Testis (tissue), 3 donors: Measurements from ENCODE around the gene GPD1. TPM values are rescaled to one million over a fixed set of nuclear protein-coding genes. Genes with fewer than 3 reads are reported as not detected.
A peak's percentile ranks its signal among the peaks of the same experiment; 100 is the strongest.

Experiments used
- DNase-seq: peaks from one replicate; pipeline ENCODE4 v3.0.0-alpha.2; 2019
- H3K27ac ChIP-seq, 2 donors: fragments of 200-600 bp; sonication (generic); one replicate each; pipeline ENCODE4 v1.5.1; 2019
- H3K27me3 ChIP-seq: fragments of 200-600 bp; sonication (generic); one replicate; pipeline ENCODE4 v1.5.1; 2019
- H3K36me3 ChIP-seq: fragments of 200-600 bp; sonication (generic); one replicate; pipeline ENCODE4 v1.5.1; 2017; ENCODE audit warnings: low read depth; ENCODE audit errors: missing control alignments
- H3K4me1 ChIP-seq: fragments of 200-600 bp; sonication (generic); one replicate; pipeline ENCODE4 v1.5.1; 2019
- H3K4me3 ChIP-seq, 2 donors: fragments of 200-600 bp; sonication (generic); one replicate each; pipeline ENCODE4 v1.5.1; 2017 to 2019
- H3K9me3 ChIP-seq: fragments of 200-600 bp; sonication (generic); one replicate; pipeline ENCODE4 v1.5.1; 2017
- POLR2A ChIP-seq: fragments of 450-650 bp; IDR thresholded peaks from one replicate; pipeline ENCODE4 v1.6.1; 2017; ENCODE audit warnings: antibody characterized with exemption, mild to moderate bottlenecking, moderate library complexity
- WGBS, 2 donors: methylation state at CpG; one replicate each; pipeline ENCODE4 v1.1.5; 2018; 5-methylcytosine and 5-hydroxymethylcytosine counted together
- intact Hi-C: fragments of 100-400 bp; cut with DNase I; formaldehyde crosslinking; loops from one replicate; pipeline ENCODE4 v1.15.1; 2023; ENCODE audit warnings: low total_unique reads
- polyA plus RNA-seq: library from polyadenylated mRNA; stranded (reverse); fragments of 350-450 nt; fragmentation: Illumina TruSeq; extraction: RNeasy Lipid Tissue Mini Kit (QIAGEN cat#74804); gene quantifications from one replicate; pipeline ENCODE4 v1.2.3, GENCODE V29; 2014; ENCODE audit warnings: low read depth, low replicate concordance; ENCODE audit not compliant: insufficient read depth
- total RNA-seq, 2 donors: library from RNA; depleted of rRNA; stranded (reverse); fragments of >200 nt; gene quantifications; one replicate each; pipeline ENCODE4 v1.2.3, GENCODE V29; 2016
- TF ChIP-seq, protein P1 (sequence below), 3 experiments: fragments of 450-650 bp in 2 of 3; fragments of 200-600 bp in 1 of 3; sonication (generic) in 1 of 3; IDR thresholded peaks; one replicate each; pipeline ENCODE4 v1.5.1; 2016 to 2019; ENCODE audit warnings: antibody characterized with exemption in 3 of 3, mild to moderate bottlenecking in 2 of 3, moderate library complexity in 1 of 3

GPD1 gene
- total and polyA plus RNA-seq, 3 donors from 2014 or later = 2.1 to 3.1 (median 2.4) TPM

DNA sequence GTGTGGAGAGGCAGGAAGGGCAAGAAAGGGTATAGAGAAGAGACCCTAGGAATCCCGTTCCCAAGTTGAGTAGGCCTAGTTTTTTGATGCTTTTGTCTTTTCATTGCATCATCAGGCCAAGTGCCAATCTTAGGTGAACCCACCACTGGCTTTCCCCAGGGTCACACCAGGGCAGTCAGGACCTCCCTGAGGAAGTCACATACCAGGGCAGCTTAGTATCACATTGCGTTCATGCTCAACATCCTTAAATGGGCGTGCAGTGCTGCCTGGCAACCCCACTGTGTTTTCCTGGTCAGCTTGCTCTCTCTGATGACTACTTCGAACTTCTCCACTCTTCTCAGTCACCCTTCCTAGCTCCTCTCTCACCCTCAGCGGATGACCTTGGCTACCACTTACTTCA lies 37.4 kb upstream of the GPD1 start:
- no peak for DNase-seq
- intact Hi-C loops = loop anchor here (10.0 kb wide), 1 partner anchor 202 kb away; no protein-coding TSS in a partner anchor
- 68 to 71% methylated on average over 5 of the region's 5 CpGs for WGBS, 2 donors
- TF ChIP-seq, protein P1, sequence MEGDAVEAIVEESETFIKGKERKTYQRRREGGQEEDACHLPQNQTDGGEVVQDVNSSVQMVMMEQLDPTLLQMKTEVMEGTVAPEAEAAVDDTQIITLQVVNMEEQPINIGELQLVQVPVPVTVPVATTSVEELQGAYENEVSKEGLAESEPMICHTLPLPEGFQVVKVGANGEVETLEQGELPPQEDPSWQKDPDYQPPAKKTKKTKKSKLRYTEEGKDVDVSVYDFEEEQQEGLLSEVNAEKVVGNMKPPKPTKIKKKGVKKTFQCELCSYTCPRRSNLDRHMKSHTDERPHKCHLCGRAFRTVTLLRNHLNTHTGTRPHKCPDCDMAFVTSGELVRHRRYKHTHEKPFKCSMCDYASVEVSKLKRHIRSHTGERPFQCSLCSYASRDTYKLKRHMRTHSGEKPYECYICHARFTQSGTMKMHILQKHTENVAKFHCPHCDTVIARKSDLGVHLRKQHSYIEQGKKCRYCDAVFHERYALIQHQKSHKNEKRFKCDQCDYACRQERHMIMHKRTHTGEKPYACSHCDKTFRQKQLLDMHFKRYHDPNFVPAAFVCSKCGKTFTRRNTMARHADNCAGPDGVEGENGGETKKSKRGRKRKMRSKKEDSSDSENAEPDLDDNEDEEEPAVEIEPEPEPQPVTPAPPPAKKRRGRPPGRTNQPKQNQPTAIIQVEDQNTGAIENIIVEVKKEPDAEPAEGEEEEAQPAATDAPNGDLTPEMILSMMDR (IDR thresholded peaks at IDR 0.05) = no peak
- no peak for TF ChIP-seq POLR2A
- Histone ChIP-seq H3K36me3 (no peaks in the 10 kb centered on the region), H3K9me3 (no peaks in the 10 kb centered on the region), H3K4me1 (no peaks in the 10 kb centered on the region), H3K27ac (no peak overlapping the region), H3K4me3 (no peak overlapping the region), H3K27me3 (no peaks in the 10 kb centered on the region)

DNA sequence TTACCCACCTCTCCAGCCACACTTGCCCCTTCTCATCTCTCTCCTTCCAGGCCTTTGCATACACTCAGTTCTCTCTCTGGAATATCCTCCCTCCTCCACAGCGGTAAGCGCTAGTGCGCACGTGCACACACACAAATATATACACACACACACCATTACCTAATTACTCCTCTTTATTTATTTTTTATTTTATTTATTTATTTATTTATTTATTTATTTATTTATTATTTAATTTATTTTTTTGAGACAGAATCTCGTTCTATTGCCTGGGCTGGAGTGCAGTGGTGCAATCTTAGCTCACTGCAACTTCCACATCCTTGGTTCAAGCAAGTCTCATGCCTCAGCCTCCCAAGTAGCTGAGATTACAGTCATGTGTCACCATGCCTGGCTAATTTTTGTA lies 34.7 kb upstream of the GPD1 start:
- 95 to 97% methylated on average over 5 of the region's 5 CpGs for WGBS, 2 donors

DNA sequence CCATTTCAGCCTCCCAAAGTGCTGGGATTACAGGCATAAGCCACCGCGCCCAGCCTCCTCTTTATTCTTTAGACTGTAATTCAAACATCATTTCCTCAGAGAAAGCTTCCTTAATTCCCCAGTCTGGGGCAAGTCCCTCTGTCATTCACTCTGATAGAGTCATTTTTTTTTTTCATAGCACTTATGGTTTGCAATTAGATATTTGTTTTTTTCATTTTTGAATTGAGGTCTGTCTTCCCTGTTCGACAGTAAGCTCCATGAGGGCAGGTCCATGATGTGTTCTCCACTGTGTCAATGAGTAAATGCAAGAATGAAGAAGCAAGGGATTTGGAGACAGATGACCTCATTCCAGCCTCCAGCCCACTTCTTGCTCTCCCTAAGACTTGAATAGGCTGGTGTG lies 34.3 kb upstream of the GPD1 start:
- WGBS, 2 donors = 88 to 100% methylated on average over 3 of the region's 3 CpGs
- no peak for DNase-seq
- intact Hi-C loops = loop anchor here (10.0 kb wide), 1 partner anchor 205 kb away; no protein-coding TSS in a partner anchor
- H3K36me3 ChIP-seq = no peaks in the 10 kb centered on the region
- H3K4me3 ChIP-seq = no peak overlapping the region
- H3K27ac ChIP-seq = no peak overlapping the region
- H3K4me1 ChIP-seq = no peaks in the 10 kb centered on the region
- no peaks in the 10 kb centered on the region for H3K27me3 ChIP-seq
- TF ChIP-seq, protein P1 (IDR thresholded peaks at IDR 0.05) = no peak
- TF ChIP-seq POLR2A = no peak
- H3K9me3 ChIP-seq = no peaks in the 10 kb centered on the region

More for the DNA sequence above, 34.7 kb upstream of the GPD1 start:
- no peaks in the 10 kb centered on the region for H3K27me3 ChIP-seq
- no peak overlapping the region for H3K4me3 ChIP-seq
- no peak for TF ChIP-seq POLR2A
- TF ChIP-seq, protein P1 (IDR thresholded peaks at IDR 0.05) = no peak
- H3K4me1 ChIP-seq = no peaks in the 10 kb centered on the region
- H3K36me3 ChIP-seq = no peaks in the 10 kb centered on the region
- DNase-seq = no peak
- H3K9me3 ChIP-seq = no peaks in the 10 kb centered on the region
- no peak overlapping the region for H3K27ac ChIP-seq
- intact Hi-C loops = loop anchor here (10.0 kb wide), 1 partner anchor 204 kb away; no protein-coding TSS in a partner anchor

DNA sequence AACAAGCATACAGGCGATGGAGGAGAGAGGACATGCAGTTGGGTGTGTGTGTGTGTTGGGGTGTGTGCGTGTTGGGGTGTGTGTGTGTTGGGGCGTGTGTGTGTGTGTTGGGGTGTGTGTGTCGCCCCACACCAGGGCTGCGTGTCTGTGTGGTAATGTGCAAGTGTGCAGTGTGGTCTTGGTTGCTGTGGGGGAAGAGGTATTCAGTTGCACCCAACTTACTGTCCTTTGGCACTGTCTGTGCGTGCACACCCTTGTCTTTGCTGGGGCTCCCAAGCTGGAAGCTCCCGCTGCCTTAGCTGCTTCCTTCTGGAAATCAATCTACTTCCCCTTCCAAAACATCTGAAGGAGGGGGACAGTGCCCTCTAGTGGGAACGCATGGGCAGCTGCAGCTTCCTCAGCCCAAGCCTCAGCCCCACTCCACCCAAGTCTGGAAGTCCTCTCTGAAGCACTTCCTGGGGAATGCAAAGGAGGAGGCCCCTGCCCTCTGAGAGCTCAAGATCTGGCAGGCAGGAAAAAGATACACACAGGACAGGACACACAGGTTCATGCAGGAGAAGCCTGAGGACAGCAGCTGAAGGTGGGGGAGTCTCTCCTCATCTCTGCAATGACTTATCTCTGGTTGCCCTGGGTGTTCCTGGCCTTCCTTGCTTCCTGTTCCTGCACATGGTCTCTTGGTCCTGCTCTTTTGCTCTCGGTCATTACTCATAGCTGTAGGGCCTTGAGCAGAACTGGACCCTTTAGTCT lies 33.3 kb upstream of the GPD1 start:
- TF ChIP-seq, protein P1 (IDR thresholded peaks at IDR 0.05) = peak; percentile 77 to 91 (median 88)
- no peak for TF ChIP-seq POLR2A
- WGBS, 2 donors = 57 to 67% methylated on average over 8 to 9 of the region's 9 CpGs
- no peaks in the 10 kb centered on the region for H3K36me3 ChIP-seq

More for the DNA sequence above, 33.3 kb upstream of the GPD1 start:
- H3K4me3 ChIP-seq = no peak overlapping the region
- intact Hi-C loops = no loop called here
- H3K4me1 ChIP-seq = peaks cover 4% of the 10 kb centered on the region
- H3K27me3 ChIP-seq = no peaks in the 10 kb centered on the region
- no peak overlapping the region for H3K27ac ChIP-seq
- DNase-seq = peak; percentile 84
- no peaks in the 10 kb centered on the region for H3K9me3 ChIP-seq
